Liver (tissue), 3 donors: Measurements from ENCODE around the gene ANKRD23.

Experiments used
- ATF3 ChIP-seq: IDR thresholded peaks from 2 replicates; pipeline ENCODE4 v1.6.1; 2016; ENCODE audit warnings: antibody characterized with exemption
- EGR1 ChIP-seq, 2 donors: IDR thresholded peaks; 2 replicates each; pipeline ENCODE4 v1.6.1; 2016 to 2018; ENCODE audit warnings: antibody characterized with exemption in 2 of 2, low read depth in 2 of 2
- GABPA ChIP-seq, 2 donors: IDR thresholded peaks in 1 of 2; conservative IDR thresholded peaks in 1 of 2; 2 replicates each; pipeline ENCODE4 v1.6.1; 2016; ENCODE audit warnings: antibody characterized with exemption in 2 of 2, mild to moderate bottlenecking in 1 of 2, moderate library complexity in 1 of 2
- HNF4G ChIP-seq: IDR thresholded peaks from 2 replicates; pipeline ENCODE4 v1.6.1; 2016; ENCODE audit warnings: antibody characterized with exemption
- JUND ChIP-seq, 2 donors: IDR thresholded peaks; 2 replicates each; pipeline ENCODE4 v1.6.1; 2016; ENCODE audit warnings: antibody characterized with exemption in 2 of 2
- TAF1 ChIP-seq: conservative IDR thresholded peaks from 2 replicates; pipeline ENCODE4 v1.6.1; 2016; ENCODE audit warnings: antibody characterized with exemption, mild to moderate bottlenecking
- YY1 ChIP-seq: IDR thresholded peaks from 2 replicates; pipeline ENCODE4 v1.6.1; 2016; ENCODE audit warnings: antibody characterized with exemption, mild to moderate bottlenecking
- TF ChIP-seq, protein P1 (sequence below): fragments of 150-350 bp; IDR thresholded peaks from 2 replicates; pipeline ENCODE4 v1.5.1; 2017; ENCODE audit warnings: improper control_type of control experiment, low read depth, low read length; ENCODE audit not compliant: missing input control
- TF ChIP-seq, protein P2 (sequence below): IDR thresholded peaks from 2 replicates; pipeline ENCODE4 v1.6.1; 2016; ENCODE audit warnings: antibody characterized with exemption, mild to moderate bottlenecking
- TF ChIP-seq, protein P3 (sequence below): IDR thresholded peaks from 2 replicates; pipeline ENCODE4 v1.6.1; 2016; ENCODE audit warnings: antibody characterized with exemption
- TF ChIP-seq, protein P4 (sequence below): IDR thresholded peaks from 2 replicates; pipeline ENCODE4 v1.6.1; 2016; ENCODE audit warnings: antibody characterized with exemption
- donor health status: healthy.
- donor health status: healthy.

DNA sequence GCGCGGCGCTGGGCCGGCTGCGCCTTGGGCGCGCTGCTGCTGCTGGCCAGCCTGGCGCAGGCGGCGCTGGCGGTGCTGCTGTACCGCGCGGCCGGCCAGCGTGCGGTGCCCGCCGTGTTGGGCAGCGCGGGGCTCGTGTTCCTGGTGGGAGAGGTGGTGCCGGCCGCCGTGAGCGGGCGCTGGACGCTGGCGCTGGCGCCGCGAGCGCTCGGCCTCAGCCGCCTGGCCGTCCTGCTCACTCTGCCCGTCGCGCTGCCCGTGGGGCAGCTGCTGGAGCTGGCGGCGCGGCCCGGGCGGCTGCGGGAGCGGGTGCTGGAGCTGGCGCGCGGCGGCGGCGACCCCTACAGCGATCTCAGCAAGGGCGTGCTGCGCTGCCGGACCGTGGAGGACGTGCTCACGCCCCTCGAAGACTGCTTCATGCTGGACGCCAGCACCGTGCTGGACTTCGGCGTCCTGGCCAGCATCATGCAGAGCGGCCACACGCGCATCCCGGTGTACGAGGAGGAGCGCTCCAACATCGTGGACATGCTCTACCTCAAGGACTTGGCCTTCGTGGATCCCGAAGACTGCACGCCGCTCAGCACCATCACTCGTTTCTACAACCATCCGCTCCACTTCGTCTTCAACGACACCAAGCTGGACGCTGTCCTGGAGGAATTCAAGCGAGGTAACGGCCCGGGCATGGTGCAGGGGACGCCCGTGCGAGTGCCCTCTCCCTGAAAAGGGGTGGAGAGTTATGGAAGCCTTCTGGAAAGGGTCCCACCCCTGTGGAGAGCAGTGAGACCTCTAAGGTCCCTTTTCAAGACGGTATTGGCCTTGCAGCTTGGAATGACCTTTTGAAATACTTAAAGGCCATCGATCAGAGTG lies 26.8 kb downstream of the ANKRD23 start:
- TF ChIP-seq, protein P1, sequence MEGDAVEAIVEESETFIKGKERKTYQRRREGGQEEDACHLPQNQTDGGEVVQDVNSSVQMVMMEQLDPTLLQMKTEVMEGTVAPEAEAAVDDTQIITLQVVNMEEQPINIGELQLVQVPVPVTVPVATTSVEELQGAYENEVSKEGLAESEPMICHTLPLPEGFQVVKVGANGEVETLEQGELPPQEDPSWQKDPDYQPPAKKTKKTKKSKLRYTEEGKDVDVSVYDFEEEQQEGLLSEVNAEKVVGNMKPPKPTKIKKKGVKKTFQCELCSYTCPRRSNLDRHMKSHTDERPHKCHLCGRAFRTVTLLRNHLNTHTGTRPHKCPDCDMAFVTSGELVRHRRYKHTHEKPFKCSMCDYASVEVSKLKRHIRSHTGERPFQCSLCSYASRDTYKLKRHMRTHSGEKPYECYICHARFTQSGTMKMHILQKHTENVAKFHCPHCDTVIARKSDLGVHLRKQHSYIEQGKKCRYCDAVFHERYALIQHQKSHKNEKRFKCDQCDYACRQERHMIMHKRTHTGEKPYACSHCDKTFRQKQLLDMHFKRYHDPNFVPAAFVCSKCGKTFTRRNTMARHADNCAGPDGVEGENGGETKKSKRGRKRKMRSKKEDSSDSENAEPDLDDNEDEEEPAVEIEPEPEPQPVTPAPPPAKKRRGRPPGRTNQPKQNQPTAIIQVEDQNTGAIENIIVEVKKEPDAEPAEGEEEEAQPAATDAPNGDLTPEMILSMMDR: no peak
- TF ChIP-seq TAF1 (no peak), HNF4G (no peak), YY1 (no peak), GABPA (IDR thresholded peaks at IDR 0.05 in 1 of 2, conservative IDR thresholded peaks at IDR 0.05 in 1 of 2) (no peak), ATF3 (no peak), JUND (IDR thresholded peaks at IDR 0.05) (no peak), EGR1 (IDR thresholded peaks at IDR 0.05; ENCODE audit: low read depth in 2 of 2) (no peak)
- TF ChIP-seq, protein P2, sequence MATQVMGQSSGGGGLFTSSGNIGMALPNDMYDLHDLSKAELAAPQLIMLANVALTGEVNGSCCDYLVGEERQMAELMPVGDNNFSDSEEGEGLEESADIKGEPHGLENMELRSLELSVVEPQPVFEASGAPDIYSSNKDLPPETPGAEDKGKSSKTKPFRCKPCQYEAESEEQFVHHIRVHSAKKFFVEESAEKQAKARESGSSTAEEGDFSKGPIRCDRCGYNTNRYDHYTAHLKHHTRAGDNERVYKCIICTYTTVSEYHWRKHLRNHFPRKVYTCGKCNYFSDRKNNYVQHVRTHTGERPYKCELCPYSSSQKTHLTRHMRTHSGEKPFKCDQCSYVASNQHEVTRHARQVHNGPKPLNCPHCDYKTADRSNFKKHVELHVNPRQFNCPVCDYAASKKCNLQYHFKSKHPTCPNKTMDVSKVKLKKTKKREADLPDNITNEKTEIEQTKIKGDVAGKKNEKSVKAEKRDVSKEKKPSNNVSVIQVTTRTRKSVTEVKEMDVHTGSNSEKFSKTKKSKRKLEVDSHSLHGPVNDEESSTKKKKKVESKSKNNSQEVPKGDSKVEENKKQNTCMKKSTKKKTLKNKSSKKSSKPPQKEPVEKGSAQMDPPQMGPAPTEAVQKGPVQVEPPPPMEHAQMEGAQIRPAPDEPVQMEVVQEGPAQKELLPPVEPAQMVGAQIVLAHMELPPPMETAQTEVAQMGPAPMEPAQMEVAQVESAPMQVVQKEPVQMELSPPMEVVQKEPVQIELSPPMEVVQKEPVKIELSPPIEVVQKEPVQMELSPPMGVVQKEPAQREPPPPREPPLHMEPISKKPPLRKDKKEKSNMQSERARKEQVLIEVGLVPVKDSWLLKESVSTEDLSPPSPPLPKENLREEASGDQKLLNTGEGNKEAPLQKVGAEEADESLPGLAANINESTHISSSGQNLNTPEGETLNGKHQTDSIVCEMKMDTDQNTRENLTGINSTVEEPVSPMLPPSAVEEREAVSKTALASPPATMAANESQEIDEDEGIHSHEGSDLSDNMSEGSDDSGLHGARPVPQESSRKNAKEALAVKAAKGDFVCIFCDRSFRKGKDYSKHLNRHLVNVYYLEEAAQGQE: no peak
- TF ChIP-seq, protein P3, sequence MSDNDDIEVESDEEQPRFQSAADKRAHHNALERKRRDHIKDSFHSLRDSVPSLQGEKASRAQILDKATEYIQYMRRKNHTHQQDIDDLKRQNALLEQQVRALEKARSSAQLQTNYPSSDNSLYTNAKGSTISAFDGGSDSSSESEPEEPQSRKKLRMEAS: no peak
- TF ChIP-seq, protein P4, sequence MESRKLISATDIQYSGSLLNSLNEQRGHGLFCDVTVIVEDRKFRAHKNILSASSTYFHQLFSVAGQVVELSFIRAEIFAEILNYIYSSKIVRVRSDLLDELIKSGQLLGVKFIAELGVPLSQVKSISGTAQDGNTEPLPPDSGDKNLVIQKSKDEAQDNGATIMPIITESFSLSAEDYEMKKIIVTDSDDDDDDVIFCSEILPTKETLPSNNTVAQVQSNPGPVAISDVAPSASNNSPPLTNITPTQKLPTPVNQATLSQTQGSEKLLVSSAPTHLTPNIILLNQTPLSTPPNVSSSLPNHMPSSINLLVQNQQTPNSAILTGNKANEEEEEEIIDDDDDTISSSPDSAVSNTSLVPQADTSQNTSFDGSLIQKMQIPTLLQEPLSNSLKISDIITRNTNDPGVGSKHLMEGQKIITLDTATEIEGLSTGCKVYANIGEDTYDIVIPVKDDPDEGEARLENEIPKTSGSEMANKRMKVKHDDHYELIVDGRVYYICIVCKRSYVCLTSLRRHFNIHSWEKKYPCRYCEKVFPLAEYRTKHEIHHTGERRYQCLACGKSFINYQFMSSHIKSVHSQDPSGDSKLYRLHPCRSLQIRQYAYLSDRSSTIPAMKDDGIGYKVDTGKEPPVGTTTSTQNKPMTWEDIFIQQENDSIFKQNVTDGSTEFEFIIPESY: no peak
